Stimulated activated CD4-positive, alpha-beta T cell treated with anti-CD3 and anti-CD28 coated beads, TNF-alpha, amount 100 ng/mL, for 1 hour (primary cell): ENCODE data around the gene RPP25.
"Not testable (repeated sequence)": the region's sequence is repeated elsewhere in the genome, so short reads cannot be mapped to it uniquely, and the experiment has no call there.

Experiments
- DNase-seq, 3 donors: peaks; one replicate each; pipeline ENCODE4 v3.0.0-alpha.2; 2020; ENCODE audit warnings: low read depth in 3 of 3, low spot score in 1 of 3

Gene RPP25

GRCh38 chr15:74924525-74924924 is 32.0 kb downstream of the RPP25 start:
- DNase-seq, result no peak

DNA sequence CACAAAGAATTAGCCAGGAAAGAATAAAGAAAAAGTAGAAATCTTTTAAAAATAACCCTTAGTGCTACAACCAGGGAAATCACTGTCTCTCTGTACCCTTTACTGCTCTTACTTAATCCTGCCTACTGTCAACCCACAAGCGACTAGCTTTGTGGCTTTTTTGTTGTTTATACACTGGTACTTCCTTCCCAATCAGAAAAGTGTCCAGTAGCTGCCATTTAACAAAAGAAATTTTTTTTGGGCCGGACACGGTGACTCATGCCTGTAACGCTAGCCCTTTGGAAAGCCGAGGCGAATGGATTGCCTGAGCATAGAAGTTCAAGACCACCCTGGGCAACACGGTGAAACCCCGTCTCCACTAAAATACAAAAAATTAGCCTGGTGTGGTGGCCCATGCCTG is 36.1 kb downstream of the RPP25 start:
- no peak for DNase-seq

DNA sequence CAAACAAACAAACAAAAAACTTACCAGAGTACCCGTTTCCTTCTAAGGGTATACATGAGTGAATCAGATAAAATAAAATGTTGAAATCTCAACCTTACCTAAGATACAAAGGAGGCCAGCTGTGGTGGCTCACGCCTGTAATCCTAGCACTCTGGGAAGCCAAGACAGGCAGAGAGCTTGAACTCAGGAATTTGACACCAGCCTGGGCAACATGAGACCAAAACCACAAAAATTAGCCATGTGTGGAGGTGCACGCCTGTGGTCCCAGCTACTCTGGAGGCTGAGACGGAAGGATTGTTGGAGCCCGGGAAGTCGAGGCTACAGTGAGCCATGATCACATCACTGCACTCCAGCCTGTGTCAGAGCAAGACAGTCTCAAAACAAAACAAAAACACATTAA is 38.9 kb downstream of the RPP25 start:
- no peak for DNase-seq

GRCh38 chr15:74913799-74914198 is 42.8 kb downstream of the RPP25 start:
- DNase-seq, result not testable (repeated sequence)

DNA sequence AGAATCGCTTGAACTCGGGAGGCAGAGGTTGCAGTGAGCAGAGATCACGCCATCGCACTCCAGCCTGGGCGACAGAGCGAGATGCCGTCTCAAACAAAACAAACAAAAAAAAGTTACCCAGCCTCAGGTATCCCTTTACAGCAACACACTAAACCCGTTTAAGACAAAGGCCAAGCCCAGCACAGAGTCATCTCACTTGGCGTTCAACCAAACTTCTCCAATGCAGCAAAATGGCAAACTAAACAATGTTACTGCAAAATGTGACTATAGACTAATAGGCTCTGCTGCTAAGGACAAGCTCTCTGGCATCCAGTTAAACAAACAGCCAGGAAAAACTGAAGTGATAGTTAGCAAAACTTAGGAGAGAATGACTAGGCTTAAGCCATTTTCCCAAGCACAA is 43.5 kb downstream of the RPP25 start:
- DNase-seq, result no peak

- DNase-seq, result no peak
Observed at GRCh38 chr15:74908635-74909034, 47.9 kb downstream of the RPP25 start.

GRCh38 chr15:74907163-74907870 is 49.3 kb downstream of the RPP25 start:
- DNase-seq, result no peak

DNA sequence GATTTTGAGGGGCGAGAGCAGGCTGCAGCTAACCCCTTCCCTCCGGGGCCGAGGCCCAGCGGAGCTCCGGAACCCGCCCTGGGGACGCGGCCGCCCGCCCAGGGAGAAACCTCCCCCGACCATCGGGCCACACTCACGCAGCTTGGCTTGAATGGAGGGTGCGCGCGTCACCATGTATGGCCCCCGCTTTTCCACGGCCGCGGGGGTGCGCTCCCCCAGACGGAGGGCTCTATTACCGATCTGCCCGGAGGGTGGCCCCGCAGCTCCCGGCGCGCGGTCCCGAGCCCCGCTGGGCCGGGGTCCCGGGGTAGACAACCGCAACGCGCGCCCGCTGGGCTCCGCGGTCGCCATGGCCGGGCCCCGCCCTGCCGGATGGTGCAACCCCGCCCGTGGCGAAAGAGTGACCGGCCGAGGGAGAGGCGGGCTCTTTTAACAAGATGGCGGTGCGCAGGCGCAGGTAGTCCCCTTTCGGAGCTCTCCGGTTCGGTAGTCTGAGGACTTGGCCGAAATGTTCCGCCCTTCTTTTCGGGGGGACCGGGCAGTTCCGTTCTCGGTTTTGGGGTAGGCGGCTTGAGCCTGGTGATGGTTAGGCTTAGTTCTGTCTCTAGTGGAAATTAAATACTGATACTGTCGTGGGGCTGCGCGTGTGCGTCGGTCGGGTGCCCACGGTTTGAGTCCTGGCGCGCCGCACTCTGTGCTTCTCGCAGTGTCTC is 50.0 kb downstream of the RPP25 start, which contains the start of gene FAM219B:
FAM219B (minus strand) TSS at position 402 of the 713 bp plus-strand sequence; CDS start at position 351, 51 bp downstream.
- peak; percentile 30 to 63 (median 34) for DNase-seq

- no peak for DNase-seq
Observed at GRCh38 chr15:74906067-74906449, 50.5 kb downstream of the RPP25 start.
